Natural killer cell (primary cell): ENCODE measurements around the gene TPX2. TPM values are rescaled to one million over a fixed set of nuclear protein-coding genes. Genes with fewer than 3 reads are reported as not detected.

Source experiments
- ATAC-seq, 3 donors: fragments of 150-1000 bp in 2 of 3; fragments of 200-7000 bp in 1 of 3; cut with Tn5 transposase; 1 replicate in 1 of 3; 2 replicates in 2 of 3; pipeline ENCODE4 v1.10.0; 2021; ENCODE audit warnings: mild to moderate bottlenecking in 2 of 3, moderate library complexity in 2 of 3
- DNase-seq, 2 donors: peaks; one replicate each; pipeline versions ENCODE4 v3.0.0 to v3.0.0-alpha.2; 2013 to 2021; ENCODE audit warnings: mixed read lengths in 1 of 2
- H3K27ac ChIP-seq: one replicate; pipeline ENCODE4 v1.5.1; 2013; ENCODE audit warnings: mild to moderate bottlenecking, low read length
- H3K27me3 ChIP-seq: one replicate; pipeline ENCODE4 v1.6.1; 2013; ENCODE audit warnings: low read length; ENCODE audit not compliant: control insufficient read depth, insufficient read depth
- H3K36me3 ChIP-seq: one replicate; pipeline ENCODE4 v1.6.1; 2013; ENCODE audit warnings: low read length; ENCODE audit not compliant: control insufficient read depth, insufficient read depth
- H3K4me1 ChIP-seq: one replicate; pipeline ENCODE4 v1.6.1; 2013; ENCODE audit warnings: low read length; ENCODE audit not compliant: control insufficient read depth, insufficient read depth
- H3K4me3 ChIP-seq: one replicate; pipeline ENCODE4 v1.5.1; 2013; ENCODE audit warnings: low read length
- H3K9me3 ChIP-seq: one replicate; pipeline ENCODE4 v1.6.1; 2013; ENCODE audit warnings: low read length; ENCODE audit not compliant: control insufficient read depth, insufficient read depth
- H3K27ac Mint-ChIP-seq, 2 donors: one replicate each; pipeline ENCODE4 v1.8.0; 2022; ENCODE audit warnings: mild to moderate bottlenecking in 2 of 2, mixed read lengths in 2 of 2, moderate library complexity in 1 of 2
- H3K27me3 Mint-ChIP-seq, 2 donors: one replicate each; pipeline ENCODE4 v1.8.0; 2022; ENCODE audit warnings: low read depth in 2 of 2, mixed read lengths in 2 of 2
- H3K36me3 Mint-ChIP-seq: one replicate; pipeline ENCODE4 v1.8.0; 2022; ENCODE audit warnings: mixed read lengths
- H3K4me1 Mint-ChIP-seq, 2 donors: one replicate each; pipeline ENCODE4 v1.8.0; 2022; ENCODE audit warnings: mixed read lengths in 2 of 2
- H3K4me3 Mint-ChIP-seq: one replicate; pipeline ENCODE4 v1.8.0; 2022; ENCODE audit warnings: mild to moderate bottlenecking, moderate library complexity, mixed read lengths
- H3K9me3 Mint-ChIP-seq, 2 donors: one replicate each; pipeline ENCODE4 v1.8.0; 2022; ENCODE audit warnings: mixed read lengths in 2 of 2
- WGBS: methylation state at CpG from one replicate; pipeline ENCODE4 v1.1.7; 2013; ENCODE audit warnings: missing lambda C conversion rate; ENCODE audit not compliant: insufficient coverage; 5-methylcytosine and 5-hydroxymethylcytosine counted together
- intact Hi-C: fragments of 100-400 bp; cut with micrococcal nuclease; formaldehyde crosslinking; loops from one replicate; pipeline ENCODE4 v1.14.2; 2022
- total RNA-seq, 4 donors: library from RNA; stranded (reverse); fragments of 120-200 nt in 1 of 4; gene quantifications; one replicate each; pipeline versions ENCODE4 v1.2.3 to v1.2.4, GENCODE V29; 2013 to 2022
- TF ChIP-seq, protein P1 (sequence below): fragments of 200-600 bp; IDR thresholded peaks from one replicate; pipeline ENCODE4 v1.8.0; 2022; ENCODE audit warnings: antibody characterized with exemption

Gene TPX2
- total RNA-seq, 3 donors from 2014 or later (not counting 1 experiment from before 2014, with no cell fraction given): 2.2 to 4.2 (median 2.2) TPM

DNA sequence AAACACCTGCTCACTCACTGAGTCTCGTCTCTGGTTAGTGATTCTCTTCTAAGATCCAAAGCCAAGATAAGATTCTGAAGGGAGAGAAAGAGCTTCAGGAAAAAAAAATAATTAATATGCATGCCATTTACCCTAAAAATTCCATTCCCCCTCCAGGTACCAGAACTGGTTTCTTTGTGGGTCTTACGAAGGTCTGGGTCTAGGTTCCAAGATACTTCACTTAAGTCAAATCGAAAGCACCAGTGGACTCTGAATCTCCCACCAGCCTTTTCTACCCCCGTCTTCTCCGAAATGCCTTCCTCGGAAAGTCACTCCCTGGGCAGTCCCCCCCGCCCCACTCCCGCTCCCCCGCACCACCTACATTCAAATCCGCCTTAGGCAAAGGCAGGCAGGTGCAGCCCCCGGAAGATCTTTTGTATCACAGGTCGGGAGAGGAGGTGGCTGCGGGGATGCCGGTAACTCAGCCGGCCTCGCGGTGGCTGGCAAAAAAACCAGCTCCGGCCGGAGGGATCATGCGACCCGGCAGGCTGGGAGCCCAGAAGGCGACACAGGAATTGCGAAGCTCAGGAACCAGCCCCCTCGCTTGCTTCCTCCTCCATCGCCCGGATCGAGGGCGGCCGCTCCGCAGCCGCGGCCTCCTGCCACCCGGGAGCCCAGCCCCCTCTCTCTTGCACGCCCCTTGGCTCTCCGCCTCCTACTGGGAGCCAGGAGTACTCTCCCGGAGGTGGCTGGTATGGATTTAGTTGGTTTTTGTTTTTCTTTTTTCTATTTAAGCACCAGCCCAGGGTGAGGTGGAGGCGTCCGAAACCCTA lies 16.6 kb upstream of the TPX2 start, which contains the start of gene BCL2L1:
BCL2L1 (minus strand) TSS at position 612 of the 812 bp plus-strand sequence. CDS start 650 bp downstream, outside the sequence.
- Histone ChIP-seq H3K4me1 (peaks cover 50% of the 10 kb centered on the region), H3K4me3 (peak within 1 kb of the TSS; percentile 75), H3K36me3 (peaks cover 10% of the 10 kb centered on the region), H3K27ac (peak within 1 kb of the TSS; percentile 88), H3K9me3 (no peaks in the 10 kb centered on the region), H3K27me3 (no peaks in the 10 kb centered on the region)
- H3K4me1 Mint-ChIP-seq: peaks cover 57 to 61% of the 10 kb centered on the region in 2 donors
- no peaks in the 10 kb centered on the region for H3K27me3 Mint-ChIP-seq
- H3K27ac Mint-ChIP-seq: peak within 1 kb of the TSS; percentile 84 to 97
- peak within 1 kb of the TSS; percentile 98 for H3K4me3 Mint-ChIP-seq
- DNase-seq (peak; percentile 57 to 80), ATAC-seq (peak; percentile 7 to 29 (median 24))
- intact Hi-C loops: loop anchor here (1.0 to 2.0 kb wide), 5 partner anchors 48 to 208 kb away; partner anchors contain the start of gene HM13
- WGBS: under 1% methylated on average over 32 of the region's 38 CpGs
- TF ChIP-seq, protein P1, sequence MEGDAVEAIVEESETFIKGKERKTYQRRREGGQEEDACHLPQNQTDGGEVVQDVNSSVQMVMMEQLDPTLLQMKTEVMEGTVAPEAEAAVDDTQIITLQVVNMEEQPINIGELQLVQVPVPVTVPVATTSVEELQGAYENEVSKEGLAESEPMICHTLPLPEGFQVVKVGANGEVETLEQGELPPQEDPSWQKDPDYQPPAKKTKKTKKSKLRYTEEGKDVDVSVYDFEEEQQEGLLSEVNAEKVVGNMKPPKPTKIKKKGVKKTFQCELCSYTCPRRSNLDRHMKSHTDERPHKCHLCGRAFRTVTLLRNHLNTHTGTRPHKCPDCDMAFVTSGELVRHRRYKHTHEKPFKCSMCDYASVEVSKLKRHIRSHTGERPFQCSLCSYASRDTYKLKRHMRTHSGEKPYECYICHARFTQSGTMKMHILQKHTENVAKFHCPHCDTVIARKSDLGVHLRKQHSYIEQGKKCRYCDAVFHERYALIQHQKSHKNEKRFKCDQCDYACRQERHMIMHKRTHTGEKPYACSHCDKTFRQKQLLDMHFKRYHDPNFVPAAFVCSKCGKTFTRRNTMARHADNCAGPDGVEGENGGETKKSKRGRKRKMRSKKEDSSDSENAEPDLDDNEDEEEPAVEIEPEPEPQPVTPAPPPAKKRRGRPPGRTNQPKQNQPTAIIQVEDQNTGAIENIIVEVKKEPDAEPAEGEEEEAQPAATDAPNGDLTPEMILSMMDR: no peak
- H3K36me3 Mint-ChIP-seq: no peaks in the 10 kb centered on the region
- H3K9me3 Mint-ChIP-seq: no peaks in the 10 kb centered on the region

GRCh38 chr20:31723069-31723318 lies 16.1 kb upstream of the TPX2 start:
- ATAC-seq (peak; percentile 37 to 49 (median 45)), DNase-seq (no peak)
- peak overlapping the region; percentile 98 for H3K4me3 Mint-ChIP-seq
- intact Hi-C loops: loop anchor here (1.0 to 2.0 kb wide), 5 partner anchors 48 to 209 kb away; partner anchors contain the start of gene HM13
- H3K27me3 ChIP-seq: no peaks in the 10 kb centered on the region
- peaks cover 8% of the 10 kb centered on the region for H3K36me3 ChIP-seq
- H3K4me1 Mint-ChIP-seq: peaks cover 52 to 55% of the 10 kb centered on the region in 2 donors
- no peaks in the 10 kb centered on the region for H3K36me3 Mint-ChIP-seq
- no peaks in the 10 kb centered on the region for H3K27me3 Mint-ChIP-seq
- no peaks in the 10 kb centered on the region for H3K9me3 Mint-ChIP-seq
- WGBS: under 1% methylated on average over 10 of the region's 10 CpGs
- H3K4me3 ChIP-seq: peak overlapping the region; percentile 67
- peaks cover 45% of the 10 kb centered on the region for H3K4me1 ChIP-seq
- no peaks in the 10 kb centered on the region for H3K9me3 ChIP-seq
- H3K27ac ChIP-seq: peak overlapping the region; percentile 88
- H3K27ac Mint-ChIP-seq: peak overlapping the region; percentile 84 to 97
- TF ChIP-seq, protein P1: no peak

- under 1% methylated on average over 77 of the region's 77 CpGs for WGBS
- H3K27ac ChIP-seq: peak overlapping the region; percentile 88
- H3K27ac Mint-ChIP-seq: peak overlapping the region; percentile 84 to 97
- H3K4me3 ChIP-seq: peak overlapping the region; percentile 75
- peaks cover 40% of the 10 kb centered on the region for H3K4me1 ChIP-seq
- H3K4me3 Mint-ChIP-seq: peak overlapping the region; percentile 98
- H3K36me3 Mint-ChIP-seq: no peaks in the 10 kb centered on the region
- DNase-seq (peak; percentile 99), ATAC-seq (peak; percentile 89 to 96 (median 91))
- H3K9me3 ChIP-seq: no peaks in the 10 kb centered on the region
- no peaks in the 10 kb centered on the region for H3K27me3 Mint-ChIP-seq
- TF ChIP-seq, protein P1: peak; percentile 82
- no peaks in the 10 kb centered on the region for H3K27me3 ChIP-seq
- peaks cover 49 to 52% of the 10 kb centered on the region in 2 donors for H3K4me1 Mint-ChIP-seq
- no peaks in the 10 kb centered on the region for H3K9me3 Mint-ChIP-seq
- intact Hi-C loops: loop anchor here (1.0 to 2.0 kb wide), 6 partner anchors 49 to 209 kb away; partner anchors contain the start of gene HM13
- peaks cover 8% of the 10 kb centered on the region for H3K36me3 ChIP-seq
These were observed 15.6 kb upstream of the TPX2 start for GRCh38 chr20:31723319-31724078.
